Nephron (organoid): Measurements from ENCODE around the gene RNF182.
A peak's percentile ranks its signal among the peaks of the same experiment; 100 is the strongest.

Experiments
- H3K27ac Mint-ChIP-seq, 3 experiments: 2 replicates each; pipeline ENCODE4 v1.8.0; 2020; ENCODE audit warnings: mixed read lengths in 3 of 3, mild to moderate bottlenecking in 2 of 3, moderate library complexity in 1 of 3
- H3K27me3 Mint-ChIP-seq: 2 replicates; pipeline ENCODE4 v1.8.0; 2021; ENCODE audit warnings: low read depth, mild to moderate bottlenecking, moderate library complexity, mixed read lengths
- H3K36me3 Mint-ChIP-seq: 2 replicates; pipeline ENCODE4 v1.8.0; 2020; ENCODE audit warnings: low read depth, mixed read lengths
- H3K4me1 Mint-ChIP-seq: 2 replicates; pipeline ENCODE4 v1.8.0; 2020; ENCODE audit warnings: mixed read lengths
- H3K4me3 Mint-ChIP-seq, 3 experiments: 2 replicates each; pipeline ENCODE4 v1.8.0; 2020; ENCODE audit warnings: mild to moderate bottlenecking in 3 of 3, mixed read lengths in 3 of 3, moderate library complexity in 2 of 3
- H3K9me3 Mint-ChIP-seq: 2 replicates; pipeline ENCODE4 v1.8.0; 2020; ENCODE audit warnings: mixed read lengths
- TF ChIP-seq, protein P1 (sequence below), 3 experiments: fragments of 200-600 bp; sonication (generic); IDR thresholded peaks; one replicate each; pipeline ENCODE4 v1.5.0; 2021; ENCODE audit warnings: antibody characterized with exemption in 3 of 3; ENCODE audit not compliant: unreplicated experiment in 3 of 3

RNF182 gene

DNA sequence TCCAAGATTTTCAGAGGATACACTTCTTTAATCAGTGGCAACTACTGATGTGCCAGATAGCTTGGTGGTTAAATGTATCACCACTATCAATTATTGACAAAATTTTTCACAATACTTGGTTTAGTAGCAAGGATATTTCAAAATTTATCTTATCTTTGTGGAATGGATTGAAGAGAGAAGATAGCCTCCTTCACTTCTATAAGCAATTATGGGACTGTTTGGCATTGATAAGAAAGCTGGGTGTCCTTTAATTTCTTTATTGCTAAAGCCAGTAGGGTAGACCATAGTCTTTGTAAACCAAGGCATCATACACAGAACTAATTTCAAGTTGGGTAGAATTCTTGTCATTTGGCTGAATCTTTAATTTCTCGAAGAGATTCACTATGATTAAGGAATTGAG, 4.9 kb upstream of the RNF182 start:
- Mint-ChIP-seq H3K27me3 (peaks cover 39% of the 10 kb centered on the region), H3K4me3 (no peak overlapping the region), H3K36me3 (no peaks in the 10 kb centered on the region), H3K27ac (no peak overlapping the region), H3K4me1 (peaks cover 8% of the 10 kb centered on the region), H3K9me3 (no peaks in the 10 kb centered on the region)
- TF ChIP-seq, protein P1, sequence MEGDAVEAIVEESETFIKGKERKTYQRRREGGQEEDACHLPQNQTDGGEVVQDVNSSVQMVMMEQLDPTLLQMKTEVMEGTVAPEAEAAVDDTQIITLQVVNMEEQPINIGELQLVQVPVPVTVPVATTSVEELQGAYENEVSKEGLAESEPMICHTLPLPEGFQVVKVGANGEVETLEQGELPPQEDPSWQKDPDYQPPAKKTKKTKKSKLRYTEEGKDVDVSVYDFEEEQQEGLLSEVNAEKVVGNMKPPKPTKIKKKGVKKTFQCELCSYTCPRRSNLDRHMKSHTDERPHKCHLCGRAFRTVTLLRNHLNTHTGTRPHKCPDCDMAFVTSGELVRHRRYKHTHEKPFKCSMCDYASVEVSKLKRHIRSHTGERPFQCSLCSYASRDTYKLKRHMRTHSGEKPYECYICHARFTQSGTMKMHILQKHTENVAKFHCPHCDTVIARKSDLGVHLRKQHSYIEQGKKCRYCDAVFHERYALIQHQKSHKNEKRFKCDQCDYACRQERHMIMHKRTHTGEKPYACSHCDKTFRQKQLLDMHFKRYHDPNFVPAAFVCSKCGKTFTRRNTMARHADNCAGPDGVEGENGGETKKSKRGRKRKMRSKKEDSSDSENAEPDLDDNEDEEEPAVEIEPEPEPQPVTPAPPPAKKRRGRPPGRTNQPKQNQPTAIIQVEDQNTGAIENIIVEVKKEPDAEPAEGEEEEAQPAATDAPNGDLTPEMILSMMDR (IDR thresholded peaks at IDR 0.05; ENCODE audit: unreplicated experiment in 3 of 3) = no peak

DNA sequence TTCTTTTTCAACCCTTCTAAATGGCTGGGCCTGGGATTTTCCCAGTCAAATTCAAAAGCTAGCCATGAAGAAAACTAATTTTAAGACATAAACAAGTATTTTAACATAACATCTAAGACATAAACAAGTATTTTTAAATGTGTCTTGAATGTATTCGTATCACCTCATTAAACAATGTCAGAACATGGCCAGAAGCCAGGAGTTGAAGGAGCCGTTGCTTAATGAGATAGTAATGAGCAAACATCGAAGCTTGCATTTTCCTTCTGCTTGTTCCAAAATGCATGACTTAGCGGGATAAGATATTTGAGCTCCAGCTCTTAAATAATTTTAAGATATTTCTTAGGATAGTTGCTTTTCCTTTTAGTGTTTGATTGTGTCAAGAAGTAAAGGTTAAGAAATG, 4.2 kb upstream of the RNF182 start:
- Mint-ChIP-seq H3K27me3 (peaks cover 44% of the 10 kb centered on the region), H3K36me3 (no peaks in the 10 kb centered on the region), H3K4me1 (peaks cover 11% of the 10 kb centered on the region), H3K4me3 (no peak overlapping the region), H3K9me3 (no peaks in the 10 kb centered on the region), H3K27ac (no peak overlapping the region)
- TF ChIP-seq, protein P1 (IDR thresholded peaks at IDR 0.05; ENCODE audit: unreplicated experiment in 3 of 3) = no peak

DNA sequence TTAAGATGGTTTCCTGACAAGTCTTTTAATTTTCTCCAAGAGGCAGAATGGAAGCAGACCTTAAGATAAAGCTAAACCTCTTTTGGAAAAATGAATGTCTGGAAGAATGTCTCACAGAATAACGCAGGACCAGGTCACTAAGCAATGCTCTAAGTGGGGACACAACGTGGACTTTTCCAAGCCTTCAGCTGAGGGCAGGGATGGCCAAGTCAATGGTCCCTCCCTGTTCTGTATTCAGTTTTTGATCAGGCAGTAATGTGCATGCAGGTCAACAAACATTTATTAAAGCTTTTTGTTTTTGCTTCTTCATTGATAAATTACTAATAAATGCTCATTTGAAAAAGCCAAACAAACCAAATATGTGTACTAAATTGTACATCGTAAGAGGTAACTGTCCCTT, 2.0 kb upstream of the RNF182 start:
- Mint-ChIP-seq H3K9me3 (no peaks in the 10 kb centered on the region), H3K4me1 (peaks cover 14% of the 10 kb centered on the region), H3K36me3 (no peaks in the 10 kb centered on the region), H3K4me3 (peak overlapping the region in 1 of 3 experiments; percentile 49), H3K27me3 (peaks cover 63% of the 10 kb centered on the region), H3K27ac (no peak overlapping the region)
- TF ChIP-seq, protein P1 (IDR thresholded peaks at IDR 0.05; ENCODE audit: unreplicated experiment in 3 of 3) = no peak

DNA sequence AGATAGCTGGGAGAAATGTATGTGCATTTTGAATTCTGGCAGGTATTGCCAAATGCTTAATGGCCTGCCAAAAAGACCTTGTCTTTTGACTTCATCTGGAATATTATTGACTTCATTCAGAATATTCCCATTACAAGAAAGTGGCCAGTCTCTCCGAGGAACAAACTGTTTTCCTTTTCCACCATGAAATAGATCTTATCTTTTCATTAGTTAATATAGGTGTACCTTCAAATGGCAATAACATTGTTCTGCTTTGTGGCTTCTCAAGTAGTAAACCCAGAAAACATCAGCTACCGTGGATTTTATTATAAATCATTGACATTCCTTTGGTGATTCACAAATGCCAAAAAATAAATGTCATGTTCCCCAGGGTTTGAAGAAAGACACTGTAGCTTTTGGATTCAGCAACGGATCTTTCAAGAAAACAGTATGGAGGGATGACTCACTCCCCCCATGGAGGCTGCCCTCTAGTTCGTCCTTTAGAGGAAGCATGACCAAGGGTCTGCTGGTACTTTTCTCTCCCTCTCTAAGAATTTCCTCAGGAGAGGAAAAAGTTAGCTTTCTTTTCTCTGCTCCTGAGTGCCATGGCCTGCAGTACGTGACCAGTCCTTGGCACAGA, 1.1 kb upstream of the RNF182 start:
- Mint-ChIP-seq H3K36me3 (no peaks in the 10 kb centered on the region), H3K4me3 (peak overlapping the region; percentile 87 to 93 (median 91)), H3K27ac (peak overlapping the region; percentile 41 to 68 (median 45)), H3K9me3 (no peaks in the 10 kb centered on the region), H3K27me3 (peaks cover 64% of the 10 kb centered on the region), H3K4me1 (peaks cover 14% of the 10 kb centered on the region)
- TF ChIP-seq, protein P1 (IDR thresholded peaks at IDR 0.05; ENCODE audit: unreplicated experiment in 3 of 3) = no peak

DNA sequence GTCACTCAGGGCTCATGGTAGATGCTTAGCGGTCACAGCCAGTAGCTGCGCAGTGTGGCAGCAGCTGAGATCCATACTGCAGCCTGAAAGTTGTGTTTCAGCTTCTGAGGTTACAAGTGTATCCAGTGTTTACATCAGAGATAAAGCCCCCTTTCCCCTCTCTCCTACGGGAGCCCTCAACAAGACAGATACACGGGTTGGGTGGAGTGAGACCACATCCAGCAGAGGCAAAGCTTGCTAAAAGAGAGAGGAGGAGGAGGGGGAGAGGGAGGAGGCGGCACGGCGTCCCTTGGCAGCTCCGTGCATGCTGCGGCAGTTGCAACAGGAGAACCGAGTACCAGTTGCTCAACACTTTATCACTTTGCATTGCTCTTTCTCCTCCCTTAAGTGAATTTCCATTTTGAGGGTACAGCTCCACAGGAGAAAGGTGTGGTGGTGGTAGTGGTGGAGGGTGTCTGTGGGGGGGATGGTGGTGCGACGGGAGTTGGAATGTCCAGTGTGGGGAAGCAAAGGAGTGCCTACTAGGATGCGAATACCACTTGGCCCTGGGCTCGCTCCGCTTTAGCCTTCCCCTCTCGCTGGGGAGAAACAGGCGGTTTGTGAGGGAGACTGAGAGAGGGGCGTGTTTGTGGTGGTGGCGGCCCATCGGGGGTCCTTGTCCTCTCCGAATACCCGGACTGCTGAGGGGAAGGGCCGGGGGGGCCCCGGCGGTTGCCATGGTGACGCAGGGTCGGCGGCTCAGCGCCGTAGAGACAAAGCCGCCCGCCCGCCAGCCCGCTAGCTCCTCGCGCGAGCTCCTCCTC, 405 bp upstream of the RNF182 start:
- peaks cover 66% of the 10 kb centered on the region for H3K27me3 Mint-ChIP-seq
- peak overlapping the region; percentile 41 to 68 (median 45) for H3K27ac Mint-ChIP-seq
- TF ChIP-seq, protein P1 (IDR thresholded peaks at IDR 0.05; ENCODE audit: unreplicated experiment in 3 of 3) = no peak

More for the DNA sequence above, 405 bp upstream of the RNF182 start:
- no peaks in the 10 kb centered on the region for H3K36me3 Mint-ChIP-seq
- no peaks in the 10 kb centered on the region for H3K9me3 Mint-ChIP-seq
- peaks cover 14% of the 10 kb centered on the region for H3K4me1 Mint-ChIP-seq
- peak overlapping the region; percentile 87 to 93 (median 91) for H3K4me3 Mint-ChIP-seq
